ENCODE measurements around the gene SELENBP1.

SELENBP1 gene

GRCh38 chr1:151346769-151347522 is 25.6 kb downstream of the SELENBP1 start, which contains the start of gene RFX5:
RFX5 (minus strand) TSS chr1:151347252; CDS start chr1:151346320, 932 bp downstream.
- in situ Hi-C loops (cut with HindIII; ENCODE audit: low sequenced_read_pairs), result no loop called here

- in situ Hi-C loops (cut with HindIII; ENCODE audit: low sequenced_read_pairs), result no loop called here
Measured at GRCh38 chr1:151346082-151346768, 26.3 kb downstream of the SELENBP1 start.

- in situ Hi-C loops (cut with HindIII; ENCODE audit: low sequenced_read_pairs), result no loop called here
Measured at GRCh38 chr1:151344291-151344690, 28.2 kb downstream of the SELENBP1 start.

GRCh38 chr1:151343587-151343986 is 28.9 kb downstream of the SELENBP1 start:
- in situ Hi-C loops (cut with HindIII; ENCODE audit: low sequenced_read_pairs), result no loop called here

- in situ Hi-C loops (cut with HindIII; ENCODE audit: low sequenced_read_pairs), result no loop called here
Measured at GRCh38 chr1:151342569-151342968, 29.9 kb downstream of the SELENBP1 start.

GRCh38 chr1:151342021-151342420 is 30.5 kb downstream of the SELENBP1 start:
- in situ Hi-C loops (cut with HindIII; ENCODE audit: low sequenced_read_pairs), result no loop called here

GRCh38 chr1:151340870-151341754 is 31.4 kb downstream of the SELENBP1 start:
- in situ Hi-C loops (cut with HindIII; ENCODE audit: low sequenced_read_pairs), result no loop called here

- in situ Hi-C loops (cut with HindIII; ENCODE audit: low sequenced_read_pairs), result no loop called here
Measured at GRCh38 chr1:151336556-151336955, 35.9 kb downstream of the SELENBP1 start.

GRCh38 chr1:151334822-151335221 is 37.7 kb downstream of the SELENBP1 start:
- in situ Hi-C loops (cut with HindIII; ENCODE audit: low sequenced_read_pairs), result no loop called here

- in situ Hi-C loops (cut with HindIII; ENCODE audit: low sequenced_read_pairs), result loop anchor here (10.0 kb wide), 1 partner anchor 83 kb away; no protein-coding TSS in a partner anchor
Measured at GRCh38 chr1:151327903-151328674, 44.4 kb downstream of the SELENBP1 start.

GRCh38 chr1:151327223-151327902 is 45.1 kb downstream of the SELENBP1 start, which contains the start of gene PI4KB:
PI4KB (minus strand) TSS chr1:151327416; CDS start chr1:151316481, 10,935 bp downstream.
- in situ Hi-C loops (cut with HindIII; ENCODE audit: low sequenced_read_pairs), result loop anchor here (10.0 kb wide), 1 partner anchor 83 kb away; no protein-coding TSS in a partner anchor

- in situ Hi-C loops (cut with HindIII; ENCODE audit: low sequenced_read_pairs), result loop anchor here (10.0 kb wide), 1 partner anchor 82 kb away; no protein-coding TSS in a partner anchor
Measured at GRCh38 chr1:151326619-151327222, 45.8 kb downstream of the SELENBP1 start.

GRCh38 chr1:151325646-151326429 is 46.7 kb downstream of the SELENBP1 start:
- in situ Hi-C loops (cut with HindIII; ENCODE audit: low sequenced_read_pairs), result loop anchor here (10.0 kb wide), 1 partner anchor 81 kb away; no protein-coding TSS in a partner anchor

GRCh38 chr1:151325231-151325630 is 47.3 kb downstream of the SELENBP1 start:
- in situ Hi-C loops (cut with HindIII; ENCODE audit: low sequenced_read_pairs), result loop anchor here (10.0 kb wide), 1 partner anchor 80 kb away; no protein-coding TSS in a partner anchor

- in situ Hi-C loops (cut with HindIII; ENCODE audit: low sequenced_read_pairs), result loop anchor here (5.0 to 10.0 kb wide), 2 partner anchors 42 to 80 kb away; partner anchors contain the start of gene ZNF687
Measured at GRCh38 chr1:151324390-151324930, 48.0 kb downstream of the SELENBP1 start.

GRCh38 chr1:151318975-151319374 is 53.5 kb downstream of the SELENBP1 start:
- in situ Hi-C loops (cut with HindIII; ENCODE audit: low sequenced_read_pairs), result loop anchor here (10.0 kb wide), 1 partner anchor 86 kb away; no protein-coding TSS in a partner anchor

GRCh38 chr1:151315565-151316235 is 56.8 kb downstream of the SELENBP1 start:
- in situ Hi-C loops (cut with HindIII; ENCODE audit: low sequenced_read_pairs), result loop anchor here (10.0 kb wide), 1 partner anchor 89 kb away; no protein-coding TSS in a partner anchor
